Keratinocyte (primary cell): Measurements from ENCODE around the gene KCNJ14. TPM values are rescaled to one million over a fixed set of nuclear protein-coding genes. Genes with fewer than 3 reads are reported as not detected.

Source experiments
- DNase-seq: peaks from one replicate; pipeline ENCODE4 v3.0.0-alpha.2; 2011; ENCODE audit warnings: low read depth, missing footprints, low spot score
- FAIRE-seq: peaks from 2 replicates; lab custom pipeline; 2011; peaks lifted over from hg19 to GRCh38; lab: Jason Lieb, UNC
- H2AFZ ChIP-seq: 2 replicates; pipeline ENCODE4 v1.6.0; 2012; ENCODE audit warnings: low read length, control low read depth, inconsistent platforms; ENCODE audit not compliant: control insufficient read depth
- H3K27ac ChIP-seq: 2 replicates; pipeline ENCODE4 v1.5.1; 2011; ENCODE audit warnings: low read length; ENCODE audit not compliant: control insufficient read depth, insufficient read depth
- H3K27me3 ChIP-seq: 3 replicates; pipeline ENCODE4 v1.6.0; 2011; ENCODE audit warnings: low read length; ENCODE audit not compliant: control insufficient read depth, insufficient read depth; ENCODE audit errors: extremely low read depth
- H3K36me3 ChIP-seq, 2 experiments: 2 replicates in 1 of 2; 3 replicates in 1 of 2; pipeline ENCODE4 v1.5.1; 2011; ENCODE audit warnings: low read length in 2 of 2, mild to moderate bottlenecking in 1 of 2; ENCODE audit not compliant: control insufficient read depth in 2 of 2, insufficient read depth in 2 of 2; ENCODE audit errors: extremely low read depth in 1 of 2
- H3K4me1 ChIP-seq: 3 replicates; pipeline ENCODE4 v1.5.1; 2011; ENCODE audit warnings: low read length; ENCODE audit not compliant: control insufficient read depth, insufficient read depth; ENCODE audit errors: extremely low read depth
- H3K4me2 ChIP-seq: 3 replicates; pipeline ENCODE4 v1.6.0; 2011; ENCODE audit warnings: low read depth, low read length; ENCODE audit not compliant: control insufficient read depth, insufficient read depth; ENCODE audit errors: extremely low read depth
- H3K4me3 ChIP-seq, 3 experiments: fragments of 200-600 bp in 1 of 3; sonication (generic) in 1 of 3; 2 replicates in 2 of 3; 3 replicates in 1 of 3; pipeline ENCODE4 v1.5.1; 2011 to 2016; ENCODE audit warnings: low read length in 3 of 3, mild to moderate bottlenecking in 3 of 3, control low read depth in 2 of 3, inconsistent platforms in 1 of 3, low read depth in 1 of 3, mixed read lengths in 1 of 3, mixed run types in 1 of 3, moderate library complexity in 1 of 3; ENCODE audit not compliant: control insufficient read depth in 2 of 3, insufficient read depth in 2 of 3; ENCODE audit errors: extremely low read depth in 1 of 3
- H3K79me2 ChIP-seq: 2 replicates; pipeline ENCODE4 v1.6.0; 2012; ENCODE audit warnings: low read length; ENCODE audit not compliant: control insufficient read depth, insufficient read depth
- H3K9ac ChIP-seq: 3 replicates; pipeline ENCODE4 v1.6.0; 2011; ENCODE audit warnings: low read length; ENCODE audit not compliant: control insufficient read depth, insufficient read depth; ENCODE audit errors: extremely low read depth
- H3K9me1 ChIP-seq: 3 replicates; pipeline ENCODE4 v1.6.0; 2011; ENCODE audit warnings: low read length; ENCODE audit not compliant: control insufficient read depth, insufficient read depth; ENCODE audit errors: extremely low read depth
- H3K9me3 ChIP-seq: 2 replicates; pipeline ENCODE4 v1.5.1; 2012; ENCODE audit warnings: low read depth, low read length; ENCODE audit not compliant: control insufficient read depth
- H4K20me1 ChIP-seq: 3 replicates; pipeline ENCODE4 v1.6.0; 2011; ENCODE audit warnings: low read length; ENCODE audit not compliant: control insufficient read depth, insufficient read depth; ENCODE audit errors: extremely low read depth
- CTCF ChIP-seq, 3 experiments: IDR thresholded peaks in 1 of 3; conservative IDR thresholded peaks in 1 of 3; optimal IDR thresholded peaks in 1 of 3; 2 replicates in 2 of 3; 3 replicates in 1 of 3; pipeline versions ENCODE3 to v1.5.1; 2011; ENCODE audit warnings: low read length in 3 of 3, mild to moderate bottlenecking in 3 of 3, moderate library complexity in 2 of 3, control low read depth in 1 of 3, inconsistent platforms in 1 of 3; ENCODE audit not compliant: insufficient read depth in 2 of 3; ENCODE audit errors: extremely low read depth in 1 of 3
- EZH2 ChIP-seq: IDR thresholded peaks from one replicate; pipeline ENCODE4 v1.6.1; 2012; ENCODE audit warnings: inconsistent platforms, mild to moderate bottlenecking, low read length, moderate library complexity
- dilution Hi-C: fragments of 300-500 bp; cut with MboI; formaldehyde crosslinking; loops from one replicate; pipeline ENCODE4 v1.7.0; 2020; ENCODE audit warnings: low sequenced_read_pairs; ENCODE audit not compliant: extremely low pct_ligation_motif_present
- polyA plus RNA-seq, 5 experiments: library from polyadenylated mRNA; depleted of rRNA in 3 of 5; stranded (reverse) in 3 of 5; stranded (forward) in 1 of 5; unstranded in 1 of 5; fragments of >200 nt; gene quantifications; 1 replicate in 1 of 5; 2 replicates in 3 of 5; 3 replicates in 1 of 5; pipeline versions ENCODE4 v1.2.1 to v1.2.3, GENCODE V29; 2011 to 2012; ENCODE audit warnings: missing spikeins in 2 of 5, low read depth in 1 of 5, low replicate concordance in 1 of 5

KCNJ14 gene
- polyA plus RNA-seq, 1 donor (not counting 4 experiments of a cell fraction or from before 2014, with no cell fraction given): 0.39 TPM

DNA sequence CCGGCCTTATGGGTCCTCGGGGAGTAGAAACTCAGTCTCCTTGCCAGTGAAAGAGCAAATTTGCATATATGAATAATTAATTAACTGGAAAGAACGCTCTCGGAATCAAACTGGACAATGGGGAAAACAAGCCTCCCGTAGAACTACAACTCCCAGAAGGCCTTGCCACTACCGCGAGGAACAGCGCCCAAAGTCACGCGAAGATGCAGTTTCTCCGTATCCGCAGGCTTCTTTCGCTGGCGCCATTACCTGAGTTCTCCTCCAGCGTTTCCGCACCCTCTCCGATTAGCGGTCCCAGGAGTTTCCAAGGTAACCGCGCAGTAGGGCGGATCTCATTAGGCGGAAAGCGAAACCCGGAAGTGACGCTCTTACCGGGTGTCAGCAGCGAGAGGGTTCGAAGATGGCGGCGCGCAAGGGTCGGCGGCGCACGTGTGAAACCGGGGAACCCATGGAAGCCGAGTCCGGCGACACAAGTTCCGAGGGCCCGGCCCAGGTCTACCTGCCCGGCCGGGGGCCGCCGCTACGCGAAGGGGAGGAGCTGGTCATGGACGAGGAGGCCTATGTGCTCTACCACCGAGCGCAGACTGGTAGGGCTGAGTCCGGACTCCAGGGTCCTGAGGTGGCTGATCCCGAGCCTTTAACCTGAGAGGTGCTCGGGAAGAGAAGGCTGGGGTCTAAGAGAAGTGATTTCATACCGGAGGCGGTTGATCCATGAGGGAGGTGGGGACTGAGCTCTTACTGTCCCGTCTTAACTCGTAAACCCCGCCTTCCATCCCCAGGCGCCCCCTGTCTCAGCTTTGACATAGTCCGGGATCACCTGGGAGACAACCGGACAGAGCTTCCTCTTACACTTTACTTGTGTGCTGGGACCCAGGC is 9.5 kb upstream of the KCNJ14 start, which contains the start of gene GRWD1:
GRWD1 (plus strand) TSS at position 378 of the 876 bp plus-strand sequence; CDS start at position 401, 23 bp downstream.
- Histone ChIP-seq H3K36me3 (peaks cover 10 to 23% of the 10 kb centered on the region in 2 experiments), H3K4me3 (peak within 1 kb of the TSS; percentile 72 to 92 (median 91)), H3K4me2 (peak within 1 kb of the TSS; percentile 96), H3K9me1 (no peaks in the 10 kb centered on the region), H3K4me1 (peaks cover 19% of the 10 kb centered on the region), H2AFZ (peak within 1 kb of the TSS; percentile 81), H3K27ac (peak within 1 kb of the TSS; percentile 87), H3K27me3 (peaks cover 25% of the 10 kb centered on the region), H3K79me2 (peaks cover 20% of the 10 kb centered on the region), H4K20me1 (no peaks in the 10 kb centered on the region), H3K9me3 (no peaks in the 10 kb centered on the region), H3K9ac (peak within 1 kb of the TSS; percentile 95)
- DNase-seq (peak; percentile 81), FAIRE-seq (peak; percentile 96)
- no peak for TF ChIP-seq EZH2
- TF ChIP-seq CTCF (optimal IDR thresholded peaks at IDR 0.05 in 1 of 3, IDR thresholded peaks at IDR 0.05 in 1 of 3, conservative IDR thresholded peaks at IDR 0.05 in 1 of 3; ENCODE audit: extremely low read depth in 1 of 3, insufficient read depth in 2 of 3, low read length in 3 of 3): peak; percentile 14 to 28 (median 19)
- dilution Hi-C loops: no loop called here

DNA sequence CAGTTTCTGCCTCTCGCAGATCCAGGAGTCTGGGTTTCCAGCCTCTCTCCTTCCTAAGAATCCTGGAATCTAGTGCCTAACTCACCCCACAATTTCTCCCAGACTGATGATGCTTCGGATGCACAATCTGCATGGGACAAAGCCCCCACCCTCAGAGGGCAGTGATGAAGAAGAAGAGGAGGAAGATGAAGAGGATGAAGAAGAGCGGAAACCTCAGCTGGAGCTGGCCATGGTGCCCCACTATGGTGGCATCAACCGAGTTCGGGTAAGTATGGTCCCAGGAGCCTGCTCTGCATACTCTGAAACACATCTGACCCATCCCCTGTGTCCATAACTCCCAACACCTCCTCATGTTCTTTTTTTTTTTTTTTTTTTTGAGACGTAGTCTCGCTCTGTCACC is 8.8 kb upstream of the KCNJ14 start:
- no peak overlapping the region for H2AFZ ChIP-seq
- TF ChIP-seq EZH2 (no peak), CTCF (optimal IDR thresholded peaks at IDR 0.05 in 1 of 3, IDR thresholded peaks at IDR 0.05 in 1 of 3, conservative IDR thresholded peaks at IDR 0.05 in 1 of 3; ENCODE audit: extremely low read depth in 1 of 3, insufficient read depth in 2 of 3, low read length in 3 of 3) (no peak)
- peak overlapping the region; percentile 96 for H3K4me2 ChIP-seq
- no peaks in the 10 kb centered on the region for H3K9me3 ChIP-seq
- peak overlapping the region; percentile 95 for H3K9ac ChIP-seq
- peak overlapping the region; percentile 87 for H3K27ac ChIP-seq
- H3K4me1 ChIP-seq: peaks cover 19% of the 10 kb centered on the region
- no peaks in the 10 kb centered on the region for H3K9me1 ChIP-seq
- H3K79me2 ChIP-seq: peaks cover 24% of the 10 kb centered on the region
- H3K36me3 ChIP-seq: peaks cover 18 to 31% of the 10 kb centered on the region in 2 experiments
- H4K20me1 ChIP-seq: peaks cover 1% of the 10 kb centered on the region
- H3K4me3 ChIP-seq: peak overlapping the region; percentile 72 to 92 (median 91)
- DNase-seq (no peak), FAIRE-seq (no peak)
- dilution Hi-C loops: no loop called here
- H3K27me3 ChIP-seq: peaks cover 23% of the 10 kb centered on the region
